Endothelial cell of umbilical vein (primary cell): ENCODE results near the gene VSTM4. TPM values are rescaled to one million over a fixed set of nuclear protein-coding genes. Genes with fewer than 3 reads are reported as not detected.

Experiments
- BruUV-seq: library from RNA; stranded (reverse); fragments of 400-500 nt; replicated peaks from 2 replicates; lab custom pipeline; 2021; lab: Mats Ljungman, UMichigan
- CTCF ChIA-PET: fragments of 300-600, 350-600 bp; sonication (Branson Sonifier 250); formaldehyde crosslinking; loops from one replicate; lab custom pipeline; 2021; ENCODE audit warnings: antibody characterized with exemption, inconsistent platforms; lab: Charles Lee
- POLR2A ChIA-PET: fragments of 300-600, 350-600 bp; sonication (Branson Sonifier 250); formaldehyde crosslinking; loops from one replicate; lab custom pipeline; 2021; ENCODE audit warnings: antibody characterized with exemption, inconsistent platforms; lab: Charles Lee
- DNase-seq: peaks from one replicate; pipeline ENCODE4 v3.0.0-alpha.2; 2011; ENCODE audit warnings: low read depth, low spot score
- FAIRE-seq: peaks from 2 replicates; lab custom pipeline; 2011; peaks lifted over from hg19 to GRCh38; lab: Jason Lieb, UNC
- H2AFZ ChIP-seq: 2 replicates; pipeline ENCODE4 v1.6.0; 2012; ENCODE audit warnings: low read depth, low read length, control low read depth, inconsistent platforms
- H3K27ac ChIP-seq: 2 replicates; pipeline ENCODE4 v1.5.1; 2011; ENCODE audit warnings: low read depth, mild to moderate bottlenecking, control low read depth, low read length, moderate library complexity; ENCODE audit not compliant: insufficient read depth
- H3K27me3 ChIP-seq, 2 experiments: 2 replicates each; pipeline versions ENCODE4 v1.6.0 to v1.6.1; 2011; ENCODE audit warnings: low read length in 2 of 2, mixed read lengths in 1 of 2; ENCODE audit not compliant: control insufficient read depth in 2 of 2, insufficient read depth in 2 of 2
- H3K36me3 ChIP-seq, 2 experiments: 2 replicates in 1 of 2; 3 replicates in 1 of 2; pipeline ENCODE4 v1.5.1; 2011; ENCODE audit warnings: low read length in 2 of 2, mild to moderate bottlenecking in 1 of 2, moderate library complexity in 1 of 2; ENCODE audit not compliant: control insufficient read depth in 2 of 2, insufficient read depth in 2 of 2; ENCODE audit errors: extremely low read depth in 1 of 2
- H3K4me1 ChIP-seq: 3 replicates; pipeline ENCODE4 v1.5.1; 2011; ENCODE audit warnings: mild to moderate bottlenecking, low read length; ENCODE audit not compliant: control insufficient read depth, insufficient read depth; ENCODE audit errors: extremely low read depth
- H3K4me2 ChIP-seq: 2 replicates; pipeline ENCODE4 v1.6.1; 2011; ENCODE audit warnings: low read length, control low read depth, mixed read lengths; ENCODE audit not compliant: insufficient read depth
- H3K4me3 ChIP-seq, 3 experiments: fragments of 200-600 bp in 1 of 3; sonication (generic), shearing (Covaris generic) in 1 of 3; replicated peaks in 1 of 3; 2 replicates each; pipeline ENCODE4 v1.5.1; 2011 to 2016; ENCODE audit warnings: control low read depth in 3 of 3, low read length in 3 of 3, mild to moderate bottlenecking in 2 of 3, inconsistent platforms in 1 of 3, low read depth in 1 of 3, moderate library complexity in 1 of 3; ENCODE audit not compliant: insufficient read depth in 1 of 3
- H3K79me2 ChIP-seq: 2 replicates; pipeline ENCODE4 v1.6.0; 2012; ENCODE audit warnings: low read length, inconsistent platforms; ENCODE audit not compliant: control insufficient read depth, insufficient read depth
- H3K9ac ChIP-seq: replicated peaks from 2 replicates; pipeline ENCODE3; 2011; ENCODE audit warnings: low read length, control low read depth; ENCODE audit not compliant: insufficient read depth; ENCODE audit errors: extremely low read depth
- H3K9me1 ChIP-seq: replicated peaks from 3 replicates; pipeline ENCODE4 v1.6.0; 2011; ENCODE audit warnings: mild to moderate bottlenecking, low read length; ENCODE audit not compliant: control insufficient read depth, insufficient read depth; ENCODE audit errors: extremely low read depth
- H3K9me3 ChIP-seq: replicated peaks from 2 replicates; pipeline ENCODE4 v1.5.1; 2012; ENCODE audit warnings: low read length, inconsistent platforms; ENCODE audit not compliant: control insufficient read depth, insufficient read depth
- H4K20me1 ChIP-seq: replicated peaks from 2 replicates; pipeline ENCODE3; 2011; ENCODE audit warnings: mild to moderate bottlenecking, low read length; ENCODE audit not compliant: control insufficient read depth, insufficient read depth; ENCODE audit errors: extremely low read depth
- EZH2 ChIP-seq: IDR thresholded peaks from 2 replicates; pipeline ENCODE4 v1.6.1; 2012; ENCODE audit warnings: borderline replicate concordance, low read depth, mild to moderate bottlenecking, moderate library complexity, low read length, inconsistent platforms; ENCODE audit not compliant: severe bottlenecking
- FOS ChIP-seq: IDR thresholded peaks from 2 replicates; pipeline ENCODE4 v1.6.1; 2011; ENCODE audit warnings: mild to moderate bottlenecking, low read length, moderate library complexity, borderline replicate concordance; ENCODE audit not compliant: insufficient read depth
- GATA2 ChIP-seq: IDR thresholded peaks from 2 replicates; pipeline ENCODE4 v1.7.0; 2011; ENCODE audit warnings: low read depth, mild to moderate bottlenecking, moderate library complexity, mixed read lengths, low read length; ENCODE audit not compliant: insufficient read length, insufficient read depth
- JUN ChIP-seq: IDR thresholded peaks from 2 replicates; pipeline ENCODE4 v1.6.1; 2011; ENCODE audit warnings: borderline replicate concordance, low read depth; ENCODE audit not compliant: insufficient read length, insufficient read depth
- MAX ChIP-seq: IDR thresholded peaks from 2 replicates; pipeline ENCODE4 v1.6.1; 2011; ENCODE audit not compliant: insufficient read depth, insufficient read length
- MYC ChIP-seq: IDR thresholded peaks from one replicate; pipeline ENCODE4 v1.6.1; 2011; ENCODE audit warnings: mild to moderate bottlenecking, low read depth, low read length
- POLR2AphosphoS5 ChIP-seq: IDR thresholded peaks from 2 replicates; pipeline ENCODE4 v1.6.1; 2012; ENCODE audit warnings: low read depth, mild to moderate bottlenecking, control low read depth, low read length, moderate library complexity; ENCODE audit not compliant: insufficient read depth
- dilution Hi-C: fragments of 300-500 bp; cut with MboI; formaldehyde crosslinking; loops from one replicate; pipeline ENCODE4 v1.15.0; 2019; ENCODE audit warnings: low sequenced_read_pairs; ENCODE audit not compliant: extremely low pct_ligation_motif_present
- intact Hi-C: fragments of 100-400 bp; cut with micrococcal nuclease; formaldehyde crosslinking; loops from one replicate; pipeline ENCODE4 v1.10.0; 2022
- polyA plus RNA-seq, 4 experiments: library from polyadenylated mRNA; depleted of rRNA in 3 of 4; stranded (reverse) in 3 of 4; unstranded in 1 of 4; fragments of >200 nt; gene quantifications; 2 replicates each; pipeline versions ENCODE4 v1.2.1 to v1.2.3, GENCODE V29; 2011 to 2012; ENCODE audit warnings: missing spikeins in 1 of 4
- total RNA-seq: library from RNA; stranded (reverse); gene quantifications from 2 replicates; pipeline ENCODE4 v1.2.3, GENCODE V29; 2021

The VSTM4 gene
- total and polyA plus RNA-seq, 2 donors (not counting 3 experiments of a cell fraction or from before 2014, with no cell fraction given) = 0.07 TPM

DNA sequence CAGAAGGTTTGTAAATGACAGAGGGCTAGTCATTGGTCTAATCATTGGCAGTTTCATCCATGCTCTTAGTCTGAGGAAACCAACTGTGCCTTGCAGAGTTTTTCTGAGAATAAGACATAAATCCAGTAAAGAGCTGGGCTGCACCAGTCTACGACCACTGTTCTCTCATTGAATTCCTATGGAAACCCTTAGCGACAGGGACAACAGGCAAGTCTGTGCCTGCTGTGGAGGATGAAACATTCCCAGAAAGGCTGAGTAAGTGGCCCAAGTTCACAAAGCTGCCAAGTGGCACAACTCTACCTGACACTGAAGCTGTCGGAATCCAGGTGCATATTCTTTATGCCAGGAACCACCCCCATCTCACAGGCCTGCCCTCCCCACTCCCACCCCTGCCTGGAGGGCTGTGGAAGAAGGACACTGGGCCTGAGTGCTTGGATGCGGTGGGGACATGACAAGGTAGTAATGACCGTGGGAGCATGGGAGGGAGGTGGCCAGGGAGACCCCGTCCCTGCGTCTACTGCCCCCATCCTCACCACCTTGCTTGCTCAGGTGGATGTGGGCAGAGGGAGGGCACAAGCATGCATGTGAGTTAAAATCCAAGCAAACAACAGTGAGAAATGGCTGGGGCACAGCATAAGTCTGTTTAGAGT lies 58.0 kb downstream of the VSTM4 start:
- POLR2A ChIA-PET = no interaction called here
- no TSS peak for BruUV-seq
- intact Hi-C loops (no loop called here), dilution Hi-C loops (no loop called here)
- H3K9ac ChIP-seq = no peak overlapping the region
- TF ChIP-seq JUN = no peak
- TF ChIP-seq MYC = no peak
- no peak for TF ChIP-seq GATA2
- no peak for TF ChIP-seq POLR2AphosphoS5
- TF ChIP-seq EZH2 = no peak
- TF ChIP-seq MAX = no peak
- no peaks in the 10 kb centered on the region for H3K27me3 ChIP-seq
- no peaks in the 10 kb centered on the region for H3K79me2 ChIP-seq
- no peak overlapping the region for H3K4me2 ChIP-seq
- H3K27ac ChIP-seq = no peak overlapping the region
- DNase-seq (no peak), FAIRE-seq (no peak)
- no peaks in the 10 kb centered on the region for H4K20me1 ChIP-seq
- no peaks in the 10 kb centered on the region for H3K36me3 ChIP-seq
- H2AFZ ChIP-seq = no peak overlapping the region
- no peaks in the 10 kb centered on the region for H3K9me3 ChIP-seq
- no peaks in the 10 kb centered on the region for H3K4me1 ChIP-seq
- CTCF ChIA-PET = no interaction called here
- H3K4me3 ChIP-seq = no peak overlapping the region
- no peaks in the 10 kb centered on the region for H3K9me1 ChIP-seq

DNA sequence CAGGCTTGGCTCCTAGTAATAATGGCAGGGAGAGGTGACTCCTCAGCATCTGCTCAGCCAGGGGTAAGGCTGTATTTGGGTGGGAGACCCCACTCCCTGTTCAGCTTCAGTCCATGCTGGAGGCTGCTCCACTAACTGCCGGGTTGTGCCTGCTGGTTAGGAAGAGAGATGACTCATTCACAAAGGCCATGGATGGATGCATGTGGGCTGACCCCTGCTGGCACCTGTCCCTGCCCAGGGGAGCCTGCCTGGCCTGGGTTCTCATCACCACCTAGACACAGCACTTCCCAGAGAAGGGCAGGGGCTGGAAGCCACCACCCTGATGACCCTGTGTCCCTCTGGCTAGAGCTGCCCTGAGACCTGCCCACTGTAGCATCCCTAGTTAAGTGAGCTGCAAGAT lies 59.0 kb downstream of the VSTM4 start:
- Histone ChIP-seq H3K36me3 (no peaks in the 10 kb centered on the region), H3K4me1 (no peaks in the 10 kb centered on the region), H3K27ac (no peak overlapping the region), H3K9ac (no peak overlapping the region), H3K9me3 (no peaks in the 10 kb centered on the region), H3K4me3 (no peak overlapping the region), H4K20me1 (no peaks in the 10 kb centered on the region), H3K9me1 (no peaks in the 10 kb centered on the region), H2AFZ (no peak overlapping the region), H3K4me2 (no peak overlapping the region), H3K79me2 (no peaks in the 10 kb centered on the region), H3K27me3 (no peaks in the 10 kb centered on the region)
- intact Hi-C loops (no loop called here), dilution Hi-C loops (no loop called here)
- TF ChIP-seq POLR2AphosphoS5 = no peak
- TF ChIP-seq MYC = no peak
- no peak for TF ChIP-seq FOS
- BruUV-seq = no TSS peak
- DNase-seq (no peak), FAIRE-seq (no peak)
- ChIA-PET POLR2A (no interaction called here), CTCF (interaction anchor here (1.3 kb wide), 1 partner anchor 108 kb away, joined by 3 read pairs; no protein-coding TSS in a partner anchor)
